Fibroblast of mammary gland (primary cell): Measurements from ENCODE around the gene PRRG1.
"Not testable (repeated sequence)": the region's sequence is repeated elsewhere in the genome, so short reads cannot be mapped to it uniquely, and the experiment has no call there.

Experiments used
- DNase-seq: peaks from one replicate; pipeline ENCODE4 v3.0.0-alpha.2; 2010; ENCODE audit warnings: low read depth
- H3K4me3 ChIP-seq: 2 replicates; pipeline ENCODE4 v1.5.1; 2011; ENCODE audit warnings: low read depth, mild to moderate bottlenecking, low read length, moderate library complexity; ENCODE audit not compliant: control insufficient read depth
- TF ChIP-seq, protein P1 (sequence below): conservative IDR thresholded peaks from 2 replicates; pipeline ENCODE4 v1.5.1; 2011; ENCODE audit warnings: low read depth, low read length, inconsistent platforms; ENCODE audit not compliant: control insufficient read depth, insufficient read depth

The PRRG1 gene

DNA sequence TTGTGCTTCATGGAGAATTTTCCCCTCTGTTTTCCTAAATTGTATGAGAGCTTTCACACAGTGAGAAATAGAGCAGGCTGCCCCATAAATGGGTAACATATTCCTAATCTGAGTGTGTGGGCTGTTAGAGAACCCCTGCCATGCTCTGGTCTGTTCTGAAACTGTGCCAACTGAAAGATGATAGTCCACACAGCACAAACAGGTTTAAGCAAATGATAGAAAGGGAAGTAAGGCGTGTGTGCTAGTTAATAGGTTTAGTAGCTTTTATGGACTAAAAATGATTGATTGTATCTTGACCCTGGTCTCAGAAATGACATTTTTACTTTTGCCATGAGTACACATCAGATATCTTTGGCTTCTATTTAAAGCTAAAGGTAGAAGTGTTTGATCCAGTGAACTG is 106.2 kb downstream of the PRRG1 start:
- DNase-seq: no peak
- H3K4me3 ChIP-seq: no peak overlapping the region
- TF ChIP-seq, protein P1, sequence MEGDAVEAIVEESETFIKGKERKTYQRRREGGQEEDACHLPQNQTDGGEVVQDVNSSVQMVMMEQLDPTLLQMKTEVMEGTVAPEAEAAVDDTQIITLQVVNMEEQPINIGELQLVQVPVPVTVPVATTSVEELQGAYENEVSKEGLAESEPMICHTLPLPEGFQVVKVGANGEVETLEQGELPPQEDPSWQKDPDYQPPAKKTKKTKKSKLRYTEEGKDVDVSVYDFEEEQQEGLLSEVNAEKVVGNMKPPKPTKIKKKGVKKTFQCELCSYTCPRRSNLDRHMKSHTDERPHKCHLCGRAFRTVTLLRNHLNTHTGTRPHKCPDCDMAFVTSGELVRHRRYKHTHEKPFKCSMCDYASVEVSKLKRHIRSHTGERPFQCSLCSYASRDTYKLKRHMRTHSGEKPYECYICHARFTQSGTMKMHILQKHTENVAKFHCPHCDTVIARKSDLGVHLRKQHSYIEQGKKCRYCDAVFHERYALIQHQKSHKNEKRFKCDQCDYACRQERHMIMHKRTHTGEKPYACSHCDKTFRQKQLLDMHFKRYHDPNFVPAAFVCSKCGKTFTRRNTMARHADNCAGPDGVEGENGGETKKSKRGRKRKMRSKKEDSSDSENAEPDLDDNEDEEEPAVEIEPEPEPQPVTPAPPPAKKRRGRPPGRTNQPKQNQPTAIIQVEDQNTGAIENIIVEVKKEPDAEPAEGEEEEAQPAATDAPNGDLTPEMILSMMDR: no peak

DNA sequence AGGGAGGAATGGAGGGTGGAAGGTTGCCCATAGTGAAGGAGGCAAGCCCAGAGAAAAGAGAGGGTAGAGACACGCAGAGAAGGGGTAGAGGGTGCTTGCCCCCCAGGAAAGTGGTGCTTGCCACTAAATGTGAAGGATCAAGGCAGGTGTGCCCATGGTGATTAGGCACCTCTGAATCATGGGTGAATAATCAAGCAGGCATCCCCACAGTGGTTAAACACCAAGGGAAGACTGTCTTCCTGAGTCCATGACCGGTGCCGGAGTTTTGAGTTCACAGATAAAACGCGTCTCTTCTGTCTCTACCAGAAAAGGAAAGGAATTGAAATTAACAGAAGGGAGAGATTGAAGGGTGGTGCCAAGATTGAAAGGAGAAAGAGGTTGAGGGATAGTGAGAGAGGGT is 111.1 kb downstream of the PRRG1 start:
- not testable (repeated sequence) for DNase-seq, H3K4me3 ChIP-seq

DNA sequence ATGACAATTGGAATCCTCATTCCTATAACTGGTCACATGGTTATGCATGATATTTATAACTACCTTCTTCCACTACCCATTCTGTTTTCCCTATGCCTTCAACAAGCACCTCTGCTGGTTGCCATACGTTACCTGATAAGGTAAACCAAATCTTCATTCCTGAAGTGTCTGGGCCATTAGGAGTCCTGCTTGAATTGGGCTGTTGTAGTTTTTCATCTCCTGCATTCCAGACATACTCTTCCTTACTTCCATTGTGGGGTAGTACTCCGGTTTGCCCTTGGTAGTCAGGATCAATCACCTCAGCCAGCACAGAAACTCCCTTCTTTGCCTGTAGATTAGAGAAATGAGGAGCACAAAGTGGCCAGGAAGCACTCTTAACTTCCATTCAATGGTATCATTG is 113.2 kb downstream of the PRRG1 start:
- no peak for DNase-seq
- H3K4me3 ChIP-seq: no peak overlapping the region
- TF ChIP-seq, protein P1: no peak

DNA sequence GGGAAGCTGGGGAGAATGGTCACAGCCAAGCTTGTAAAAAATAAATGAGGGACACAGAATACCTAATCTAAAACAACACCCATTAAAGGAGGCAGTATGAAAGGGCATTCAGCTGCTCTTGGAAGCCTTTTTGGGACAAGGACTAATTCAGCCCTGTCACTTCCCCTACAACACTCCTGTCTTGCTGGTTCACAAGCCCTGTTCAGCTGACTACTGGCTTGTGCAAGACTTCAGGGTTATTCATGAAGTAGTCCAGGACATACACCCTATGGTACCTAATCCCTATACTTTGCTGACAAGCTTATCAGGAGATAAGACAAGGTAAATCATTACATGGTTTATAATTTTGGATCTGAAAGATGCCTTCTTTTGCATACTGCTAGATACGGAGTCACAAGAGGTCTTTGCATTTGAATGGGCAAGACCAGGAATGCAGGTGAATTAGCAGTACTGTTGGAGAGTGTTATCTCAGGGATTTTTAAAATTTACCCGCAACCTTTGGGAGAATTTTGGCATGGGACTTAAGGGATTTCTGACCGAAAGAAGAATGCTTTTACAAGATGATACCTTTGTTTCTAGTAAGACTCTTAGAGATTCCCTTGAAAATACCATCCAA is 119.1 kb downstream of the PRRG1 start:
- no peak for DNase-seq
- H3K4me3 ChIP-seq: no peak overlapping the region
- TF ChIP-seq, protein P1: no peak

DNA sequence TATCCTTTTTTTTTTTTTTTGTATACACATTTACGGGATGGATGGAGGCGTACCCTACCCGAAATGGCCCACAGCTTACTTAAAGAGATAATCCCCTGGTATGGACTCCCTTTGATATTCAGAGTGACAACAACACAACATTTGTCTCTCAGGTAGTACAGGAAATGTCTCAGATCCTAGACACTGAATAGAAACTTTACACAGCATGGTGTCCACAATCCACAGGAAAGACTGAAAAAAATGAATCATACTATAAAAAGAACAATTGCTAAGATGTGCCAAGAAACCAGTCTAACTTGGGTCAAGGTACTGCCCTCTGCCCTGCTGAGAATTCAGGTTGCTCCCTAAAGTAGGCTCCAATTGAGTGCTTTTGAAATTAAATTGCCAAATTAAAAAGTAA is 121.5 kb downstream of the PRRG1 start:
- DNase-seq: no peak

DNA sequence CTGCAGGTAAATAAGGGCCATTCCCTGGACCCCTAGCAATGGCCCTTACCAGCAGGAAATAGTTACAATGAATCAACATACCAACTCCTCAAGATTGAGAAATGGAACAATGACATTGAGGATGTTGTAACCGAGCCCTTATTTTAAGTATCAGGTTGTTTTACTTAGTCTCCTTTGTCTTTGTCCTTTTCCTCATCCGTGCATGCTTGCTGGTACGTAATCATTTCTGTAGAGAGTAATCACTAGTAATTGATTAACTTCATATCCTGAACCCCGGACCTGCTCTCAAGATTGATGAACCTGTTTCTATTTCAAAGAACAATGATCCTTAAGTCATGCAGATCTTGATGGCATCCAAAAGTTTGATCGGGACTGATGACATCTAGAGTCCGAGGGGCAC is 123.7 kb downstream of the PRRG1 start:
- DNase-seq: no peak
- TF ChIP-seq, protein P1: no peak
- H3K4me3 ChIP-seq: no peak overlapping the region

More for the DNA sequence above, 121.5 kb downstream of the PRRG1 start:
- TF ChIP-seq, protein P1: no peak
- H3K4me3 ChIP-seq: no peak overlapping the region

DNA sequence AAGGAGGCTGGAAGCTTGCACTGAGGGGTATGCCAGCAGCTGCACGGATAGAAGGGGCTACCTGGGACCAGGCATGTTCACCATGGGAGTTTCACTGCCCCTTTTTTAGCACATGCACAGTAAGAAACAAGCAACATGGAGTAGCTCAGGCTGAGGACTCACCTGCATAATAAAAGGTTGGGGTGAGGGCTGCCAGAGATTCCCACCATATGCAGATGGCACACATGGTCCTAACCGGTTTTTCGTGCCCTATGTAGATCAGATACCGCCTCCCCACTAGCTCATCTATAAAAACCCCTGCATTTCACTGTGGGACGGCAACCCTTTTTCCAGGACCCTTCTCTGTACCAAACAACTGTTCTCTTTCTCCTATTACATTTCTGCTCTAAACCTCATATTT is 125.3 kb downstream of the PRRG1 start:
- H3K4me3 ChIP-seq: no peak overlapping the region
- no peak for DNase-seq
- TF ChIP-seq, protein P1: no peak
